Fibroblast of villous mesenchyme (primary cell): Measurements from ENCODE around the gene SPINT1. TPM values are rescaled to one million over a fixed set of nuclear protein-coding genes. Genes with fewer than 3 reads are reported as not detected.

Experiments
- DNase-seq: peaks from one replicate; pipeline ENCODE4 v3.0.0-alpha.2; 2010; ENCODE audit warnings: low read depth
- H3K4me3 ChIP-seq: 2 replicates; pipeline ENCODE4 v1.5.1; 2011; ENCODE audit warnings: low read depth, mild to moderate bottlenecking, low read length
- CTCF ChIP-seq: IDR thresholded peaks from 2 replicates; pipeline ENCODE4 v1.5.1; 2012; ENCODE audit warnings: low read depth, mild to moderate bottlenecking, low read length; ENCODE audit not compliant: insufficient read depth
- total RNA-seq: library from RNA; depleted of rRNA; stranded (reverse); fragments of >200 nt; gene quantifications from 2 replicates; pipeline ENCODE4 v1.2.3, GENCODE V29; 2012

The SPINT1 gene
- total RNA-seq, 1 donor = 0.43 TPM

GRCh38 chr15:40819048-40819447 lies 24.8 kb upstream of the SPINT1 start:
- TF ChIP-seq CTCF = no peak
- no peak for DNase-seq
- no peak overlapping the region for H3K4me3 ChIP-seq

GRCh38 chr15:40821195-40821594 lies 22.7 kb upstream of the SPINT1 start:
- no peak for TF ChIP-seq CTCF
- no peak for DNase-seq
- no peak overlapping the region for H3K4me3 ChIP-seq

- no peak for TF ChIP-seq CTCF
- no peak for DNase-seq
- H3K4me3 ChIP-seq = no peak overlapping the region
Observed at GRCh38 chr15:40823572-40824343, 20.1 kb upstream of the SPINT1 start.

GRCh38 chr15:40825661-40826422 lies 18.0 kb upstream of the SPINT1 start:
- H3K4me3 ChIP-seq = no peak overlapping the region
- DNase-seq = peak; percentile 81
- no peak for TF ChIP-seq CTCF

- no peak overlapping the region for H3K4me3 ChIP-seq
- no peak for DNase-seq
- no peak for TF ChIP-seq CTCF
Observed at GRCh38 chr15:40826423-40827075, 17.3 kb upstream of the SPINT1 start.

- DNase-seq = no peak
- TF ChIP-seq CTCF = no peak
- no peak within 1 kb of the TSS for H3K4me3 ChIP-seq
Observed at GRCh38 chr15:40828447-40829036, 15.3 kb upstream of the SPINT1 start, which contains the start of gene PPP1R14D. Gene PPP1R14D, minus strand, starts transcription at chr15:40828708. Its CDS starts 67 bp downstream, at chr15:40828641.
